Neural crest cell (in vitro differentiated cells): ENCODE data around the gene NR5A1. TPM values are rescaled to one million over a fixed set of nuclear protein-coding genes. Genes with fewer than 3 reads are reported as not detected.

Experiments used
- DNase-seq: peaks from one replicate; pipeline ENCODE4 v3.0.0; 2021; ENCODE audit warnings: low read depth, mixed read lengths, low spot score
- H3K27ac Mint-ChIP-seq: one replicate; pipeline ENCODE4 v1.8.0; 2021; ENCODE audit warnings: mild to moderate bottlenecking, mixed read lengths; ENCODE audit not compliant: unreplicated experiment
- H3K27me3 Mint-ChIP-seq: 2 replicates; pipeline ENCODE4 v1.8.0; 2021; ENCODE audit warnings: low read depth, mild to moderate bottlenecking, mixed read lengths
- H3K36me3 Mint-ChIP-seq: 2 replicates; pipeline ENCODE4 v1.8.0; 2021; ENCODE audit warnings: low read depth, mild to moderate bottlenecking, mixed read lengths
- H3K4me1 Mint-ChIP-seq: 2 replicates; pipeline ENCODE4 v1.8.0; 2021; ENCODE audit warnings: mixed read lengths
- H3K4me3 Mint-ChIP-seq: one replicate; pipeline ENCODE4 v1.8.0; 2021; ENCODE audit warnings: mild to moderate bottlenecking, mixed read lengths
- H3K9me3 Mint-ChIP-seq: 2 replicates; pipeline ENCODE4 v1.8.0; 2021; ENCODE audit warnings: mixed read lengths
- total RNA-seq: library from RNA; stranded (reverse); gene quantifications from 2 replicates; pipeline ENCODE4 v1.2.1, GENCODE V29; 2021
- TF ChIP-seq, protein P1 (sequence below): fragments of 200-600 bp; sonication (generic); conservative IDR thresholded peaks from 2 replicates; pipeline ENCODE4 v1.5.0; 2021; ENCODE audit warnings: antibody characterized with exemption, mild to moderate bottlenecking

The NR5A1 gene
- total RNA-seq, 1 donor from 2014 or later = 0.35 TPM

DNA sequence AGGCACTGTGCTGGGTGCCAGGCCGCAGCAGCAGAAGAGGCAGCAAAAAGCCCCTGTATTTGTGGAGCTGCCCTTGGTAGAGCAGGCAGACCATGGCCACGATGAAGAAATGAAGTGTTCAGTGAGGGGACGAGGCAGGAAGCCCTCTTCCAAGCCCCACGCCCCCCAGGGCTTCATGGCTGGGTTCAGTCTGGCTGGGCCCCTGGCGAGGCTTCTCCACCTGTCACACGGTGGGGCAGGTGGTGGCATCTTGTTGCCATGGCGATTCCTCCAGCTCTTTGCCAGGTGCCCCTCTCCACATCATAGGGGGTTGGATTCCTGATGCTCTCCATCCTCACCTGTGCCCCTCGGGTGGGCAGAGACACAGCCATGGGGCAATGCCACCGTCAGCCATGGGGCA is 35.4 kb downstream of the NR5A1 start:
- TF ChIP-seq, protein P1, sequence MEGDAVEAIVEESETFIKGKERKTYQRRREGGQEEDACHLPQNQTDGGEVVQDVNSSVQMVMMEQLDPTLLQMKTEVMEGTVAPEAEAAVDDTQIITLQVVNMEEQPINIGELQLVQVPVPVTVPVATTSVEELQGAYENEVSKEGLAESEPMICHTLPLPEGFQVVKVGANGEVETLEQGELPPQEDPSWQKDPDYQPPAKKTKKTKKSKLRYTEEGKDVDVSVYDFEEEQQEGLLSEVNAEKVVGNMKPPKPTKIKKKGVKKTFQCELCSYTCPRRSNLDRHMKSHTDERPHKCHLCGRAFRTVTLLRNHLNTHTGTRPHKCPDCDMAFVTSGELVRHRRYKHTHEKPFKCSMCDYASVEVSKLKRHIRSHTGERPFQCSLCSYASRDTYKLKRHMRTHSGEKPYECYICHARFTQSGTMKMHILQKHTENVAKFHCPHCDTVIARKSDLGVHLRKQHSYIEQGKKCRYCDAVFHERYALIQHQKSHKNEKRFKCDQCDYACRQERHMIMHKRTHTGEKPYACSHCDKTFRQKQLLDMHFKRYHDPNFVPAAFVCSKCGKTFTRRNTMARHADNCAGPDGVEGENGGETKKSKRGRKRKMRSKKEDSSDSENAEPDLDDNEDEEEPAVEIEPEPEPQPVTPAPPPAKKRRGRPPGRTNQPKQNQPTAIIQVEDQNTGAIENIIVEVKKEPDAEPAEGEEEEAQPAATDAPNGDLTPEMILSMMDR = no peak
- Mint-ChIP-seq H3K27me3 (no peaks in the 10 kb centered on the region), H3K36me3 (no peaks in the 10 kb centered on the region), H3K4me1 (no peaks in the 10 kb centered on the region), H3K4me3 (no peak overlapping the region), H3K9me3 (no peaks in the 10 kb centered on the region), H3K27ac (no peak overlapping the region)
- no peak for DNase-seq

DNA sequence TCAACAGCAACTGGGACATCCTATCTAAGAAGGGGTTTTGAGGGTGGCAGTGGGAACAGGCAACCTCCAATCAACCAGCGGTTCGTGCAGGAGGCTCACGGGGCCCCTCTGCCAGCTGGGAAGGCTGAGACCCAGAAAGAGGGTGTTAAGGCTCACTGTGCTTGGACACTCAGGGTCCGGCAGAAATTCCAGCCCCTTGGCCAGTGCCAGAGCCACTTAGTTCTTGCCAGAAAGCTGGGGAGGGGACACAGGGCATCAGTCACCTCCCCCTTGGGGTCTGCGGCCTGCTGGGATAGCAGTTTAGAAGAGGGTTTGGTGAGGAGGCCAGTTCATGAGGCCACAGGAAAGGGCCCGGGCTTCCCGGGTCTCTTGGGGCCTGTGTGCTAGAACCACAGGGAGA is 36.5 kb downstream of the NR5A1 start:
- Mint-ChIP-seq H3K27ac (no peak overlapping the region), H3K4me1 (no peaks in the 10 kb centered on the region), H3K4me3 (no peak overlapping the region), H3K9me3 (no peaks in the 10 kb centered on the region), H3K36me3 (no peaks in the 10 kb centered on the region), H3K27me3 (no peaks in the 10 kb centered on the region)
- TF ChIP-seq, protein P1 = no peak
- no peak for DNase-seq

DNA sequence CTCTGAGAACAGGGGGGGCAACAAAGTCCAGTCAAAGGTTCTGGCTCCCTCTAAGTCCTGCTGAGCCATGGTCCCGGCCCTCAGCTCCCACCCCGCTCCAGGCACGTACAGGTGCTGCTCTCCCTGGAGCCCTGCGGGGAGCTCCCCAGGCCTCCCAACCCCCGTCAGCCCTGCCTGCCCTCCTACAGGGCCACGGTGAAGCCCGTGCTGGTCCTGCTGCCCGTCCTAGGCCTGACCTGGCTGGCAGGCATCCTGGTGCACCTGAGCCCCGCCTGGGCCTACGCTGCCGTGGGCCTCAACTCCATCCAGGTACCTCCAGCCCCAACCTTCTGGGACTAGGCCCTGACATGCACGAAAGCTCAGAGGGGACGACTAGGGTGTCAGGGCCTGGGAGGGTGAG is 36.9 kb downstream of the NR5A1 start:
- DNase-seq = no peak
- Mint-ChIP-seq H3K9me3 (no peaks in the 10 kb centered on the region), H3K4me1 (no peaks in the 10 kb centered on the region), H3K27ac (no peak overlapping the region), H3K4me3 (no peak overlapping the region), H3K27me3 (peaks cover 2% of the 10 kb centered on the region), H3K36me3 (no peaks in the 10 kb centered on the region)
- TF ChIP-seq, protein P1 = no peak

DNA sequence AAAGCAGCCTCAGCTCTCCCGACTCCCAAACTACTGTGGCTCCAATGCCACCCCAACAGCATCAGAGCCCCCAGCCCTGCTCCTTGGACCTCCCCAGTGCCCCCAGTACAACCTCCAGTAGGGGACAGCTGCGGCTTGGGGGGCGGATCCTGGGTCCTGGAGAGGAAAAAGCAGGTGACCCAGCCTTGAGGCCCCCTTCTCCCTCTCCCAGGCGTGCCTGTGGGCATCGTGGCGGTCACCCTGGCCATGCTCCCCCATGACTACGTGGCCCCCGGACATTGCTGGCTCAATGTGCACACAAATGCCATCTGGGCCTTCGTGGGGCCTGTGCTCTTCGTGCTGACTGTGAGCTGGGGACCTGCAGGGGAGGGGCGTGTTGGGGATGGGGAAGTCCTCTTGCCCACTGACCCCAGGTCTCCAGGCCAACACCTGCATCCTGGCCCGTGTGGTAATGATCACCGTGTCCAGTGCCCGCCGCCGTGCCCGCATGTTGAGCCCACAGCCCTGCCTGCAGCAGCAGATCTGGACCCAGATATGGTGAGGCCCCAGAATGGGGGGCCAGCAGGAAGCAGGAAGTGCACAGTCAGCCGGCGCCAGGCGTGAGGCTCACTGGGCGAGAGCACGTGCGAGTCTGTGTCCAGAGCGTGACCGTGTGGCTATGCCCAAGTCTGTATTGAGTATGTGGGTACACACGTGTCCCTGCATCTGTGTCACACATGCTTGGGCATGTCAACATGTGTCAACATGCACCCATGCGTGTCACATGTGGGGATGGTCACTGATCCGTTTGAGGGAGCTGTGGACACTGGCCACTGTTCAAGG is 38.0 kb downstream of the NR5A1 start:
- Mint-ChIP-seq H3K27ac (no peak overlapping the region), H3K9me3 (no peaks in the 10 kb centered on the region), H3K4me1 (no peaks in the 10 kb centered on the region), H3K27me3 (peaks cover 10% of the 10 kb centered on the region), H3K4me3 (no peak overlapping the region), H3K36me3 (no peaks in the 10 kb centered on the region)
- TF ChIP-seq, protein P1 = no peak
- DNase-seq = no peak

DNA sequence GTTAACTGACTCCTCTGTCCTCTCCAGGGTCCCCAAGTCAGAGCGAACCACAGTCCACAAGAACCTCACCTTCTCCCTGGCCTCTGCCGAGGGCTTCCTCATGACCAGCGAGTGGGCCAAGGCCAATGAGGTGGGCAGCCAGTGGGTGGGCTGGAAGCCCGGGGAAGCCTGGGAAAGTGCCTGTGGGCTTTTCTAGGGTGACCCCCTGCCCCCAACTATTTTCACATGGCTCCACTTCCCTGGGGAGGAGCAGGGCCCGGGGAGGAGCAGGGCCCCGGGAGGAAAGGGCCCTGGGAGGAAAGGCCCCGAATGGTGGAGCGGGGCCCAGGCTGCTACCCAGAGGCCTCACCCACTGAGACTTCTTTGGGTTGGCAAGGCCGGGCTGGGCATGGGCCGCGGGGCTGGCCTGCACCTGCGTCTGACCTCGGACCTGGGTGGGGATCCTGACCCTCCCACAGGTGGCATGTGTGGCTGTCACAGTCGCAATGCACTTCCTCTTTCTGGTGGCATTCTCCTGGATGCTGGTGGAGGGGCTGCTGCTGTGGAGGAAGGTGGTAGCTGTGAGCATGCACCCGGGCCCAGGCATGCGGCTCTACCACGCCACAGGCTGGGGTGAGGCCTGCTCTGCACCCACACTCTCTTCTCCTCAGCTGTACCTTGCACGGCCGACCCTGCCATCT is 39.0 kb downstream of the NR5A1 start:
- TF ChIP-seq, protein P1 = no peak
- DNase-seq = no peak
- Mint-ChIP-seq H3K4me3 (no peak overlapping the region), H3K4me1 (no peaks in the 10 kb centered on the region), H3K36me3 (no peaks in the 10 kb centered on the region), H3K9me3 (no peaks in the 10 kb centered on the region), H3K27ac (peak overlapping the region; percentile 86), H3K27me3 (peaks cover 15% of the 10 kb centered on the region)
